ENCODE measurements around the gene IFT88.

- TF ChIP-seq CTCF (IDR thresholded peaks at IDR 0.05; ENCODE audit: low read depth, low read length), result no peak
- TF ChIP-seq POLR2A (IDR thresholded peaks at IDR 0.05; ENCODE audit: extremely low read depth, insufficient read length), result no peak
- TF ChIP-seq MYC (IDR thresholded peaks at IDR 0.05; ENCODE audit: low read depth, low read length), result no peak
These were observed 119.2 kb downstream of the IFT88 start for GRCh38 chr13:20686167-20686566.

Data from NB4 (cell line).